ENCODE measurements around the gene MYRIP. TPM values are rescaled to one million over a fixed set of nuclear protein-coding genes. Genes with fewer than 3 reads are reported as not detected.
"Not testable (repeated sequence)": the region's sequence is repeated elsewhere in the genome, so short reads cannot be mapped to it uniquely, and the experiment has no call there.

MYRIP gene
- total and polyA plus RNA-seq, 10 of the 15 experiments (the other 5 are each of a cell fraction or from before 2014, with no cell fraction given), result 0.03 to 0.08 (median 0.04) TPM; not detected in 6

GRCh38 chr3:40283057-40283456, 473.6 kb downstream of the MYRIP start:
- CTCF ChIA-PET; intact Hi-C loops (cut with micrococcal nuclease; ENCODE audit: unreplicated experiment); H3K27me3 ChIP-seq (replicated peaks in 1 of 2; ENCODE audit: control insufficient read depth in 2 of 2, insufficient read depth in 2 of 2, low read length in 1 of 2); BruUV-seq (replicated peaks); H3K27ac ChIP-seq (ENCODE audit: control insufficient read depth, insufficient read depth); DNase-seq (ENCODE audit: low read depth, low spot score); H3K36me3 ChIP-seq (ENCODE audit: control insufficient read depth in 2 of 2, insufficient read depth in 2 of 2, low read length in 1 of 2); SMC1A ChIA-PET (ENCODE audit: uncharacterized antibody, unreplicated experiment); H3K4me1 ChIP-seq (ENCODE audit: control insufficient read depth, insufficient read depth, low read length); H3K4me2 ChIP-seq (ENCODE audit: control insufficient read depth, insufficient read depth); RAD21 ChIA-PET (ENCODE audit: unreplicated experiment); H3K9ac ChIP-seq (ENCODE audit: control insufficient read depth, insufficient read depth, low read length); FAIRE-seq; H3K4me3 ChIP-seq; POLR2A ChIA-PET; in situ Hi-C loops (cut with MboI); ATAC-seq; H3K9me3 ChIP-seq (replicated peaks; ENCODE audit: control insufficient read depth, insufficient read depth, low read length); H3K79me2 ChIP-seq (ENCODE audit: control insufficient read depth, insufficient read depth, low read length); H4K20me1 ChIP-seq (ENCODE audit: control insufficient read depth, insufficient read depth); H2AFZ ChIP-seq (ENCODE audit: control insufficient read depth, low read depth, low read length): not testable (repeated sequence)
- WGBS (ENCODE audit: insufficient coverage, insufficient replicate concordance, low lambda C conversion rate, missing lambda C conversion rate), result 76% methylated on average over 5 of the region's 5 CpGs

GRCh38 chr3:40287248-40287647, 477.8 kb downstream of the MYRIP start:
- Histone ChIP-seq H3K36me3 (ENCODE audit: control insufficient read depth in 2 of 2, insufficient read depth in 2 of 2, low read length in 1 of 2) (no peaks in the 10 kb centered on the region), H4K20me1 (ENCODE audit: control insufficient read depth, insufficient read depth) (no peaks in the 10 kb centered on the region), H3K27ac (ENCODE audit: control insufficient read depth, insufficient read depth) (no peak overlapping the region), H3K4me3 (no peak overlapping the region), H3K9ac (ENCODE audit: control insufficient read depth, insufficient read depth, low read length) (no peak overlapping the region), H3K9me3 (replicated peaks; ENCODE audit: control insufficient read depth, insufficient read depth, low read length) (no peaks in the 10 kb centered on the region; the same call in 2 of the 3 replicates), H3K79me2 (ENCODE audit: control insufficient read depth, insufficient read depth, low read length) (no peaks in the 10 kb centered on the region), H3K27me3 (replicated peaks in 1 of 2; ENCODE audit: control insufficient read depth in 2 of 2, insufficient read depth in 2 of 2, low read length in 1 of 2) (no peaks in the 10 kb centered on the region), H2AFZ (ENCODE audit: control insufficient read depth, low read depth, low read length) (no peak overlapping the region), H3K4me1 (ENCODE audit: control insufficient read depth, insufficient read depth, low read length) (no peaks in the 10 kb centered on the region), H3K4me2 (ENCODE audit: control insufficient read depth, insufficient read depth) (no peak overlapping the region)
- ChIA-PET RAD21 (ENCODE audit: unreplicated experiment) (no interaction called here), SMC1A (ENCODE audit: uncharacterized antibody, unreplicated experiment) (interaction anchor here (1.1 kb wide), 1 partner anchor 22 kb away, joined by 4 read pairs; no protein-coding TSS in a partner anchor), CTCF (interaction anchor here (1.3 kb wide), 1 partner anchor 95 kb away, joined by 3 read pairs; no protein-coding TSS in a partner anchor), POLR2A (no interaction called here)
- WGBS (ENCODE audit: insufficient coverage, insufficient replicate concordance, low lambda C conversion rate, missing lambda C conversion rate), result 26% methylated on average over 2 of the region's 2 CpGs
- in situ Hi-C loops (cut with MboI), result no loop called here
- no peak for DNase-seq (ENCODE audit: low read depth, low spot score)
- no TSS peak for BruUV-seq (replicated peaks)
- intact Hi-C loops (cut with micrococcal nuclease; ENCODE audit: unreplicated experiment), result no loop called here
- no peak for ATAC-seq
- FAIRE-seq, result no peak
- TF ChIP-seq ZNF24 (IDR thresholded peaks at IDR 0.05), result no peak
- no peak for TF ChIP-seq ZNF217 (IDR thresholded peaks at IDR 0.05)
- TF ChIP-seq NR2F1 (conservative IDR thresholded peaks at IDR 0.05), result no peak
- TF ChIP-seq ZBTB11 (CRISPR knock-in tag; IDR thresholded peaks at IDR 0.05), result no peak
- TF ChIP-seq HSF1 (IDR thresholded peaks at IDR 0.05; ENCODE audit: low read depth, low read length), result no peak
- TF ChIP-seq PML (IDR thresholded peaks at IDR 0.05; ENCODE audit: low read length), result no peak
- TF ChIP-seq STAT1 (conservative IDR thresholded peaks at IDR 0.05), result no peak
- TF ChIP-seq ZNF592 (IDR thresholded peaks at IDR 0.05), result no peak

All from GM12878 (cell line).